BJ (cell line): Measurements from ENCODE around the gene SEC16A. TPM values are rescaled to one million over a fixed set of nuclear protein-coding genes. Genes with fewer than 3 reads are reported as not detected.
"Not testable (repeated sequence)": the region's sequence is repeated elsewhere in the genome, so short reads cannot be mapped to it uniquely, and the experiment has no call there.

ENCODE experiments used
- CTCF ChIA-PET: fragments of 350-600 bp; formaldehyde crosslinking; extraction: SDS; loops from one replicate; lab custom pipeline; 2021; ENCODE audit warnings: antibody characterized with exemption, inconsistent platforms; lab: Yijun Ruan, JAX
- POLR2A ChIA-PET: fragments of 300-600 bp; sonication (Branson Sonifier 250); formaldehyde crosslinking; extraction: SDS; loops from one replicate; lab custom pipeline; 2021; ENCODE audit warnings: antibody characterized with exemption; lab: Charles Lee
- DNase-seq: peaks from one replicate; pipeline ENCODE4 v3.0.0-alpha.2; 2011; ENCODE audit warnings: low read depth
- H3K27me3 ChIP-seq: 2 replicates; pipeline ENCODE4 v1.6.0; 2011; ENCODE audit warnings: low read length; ENCODE audit not compliant: control insufficient read depth, insufficient read depth
- H3K36me3 ChIP-seq: 2 replicates; pipeline ENCODE4 v1.5.1; 2011; ENCODE audit warnings: low read length; ENCODE audit not compliant: control insufficient read depth, insufficient read depth
- H3K4me3 ChIP-seq: 2 replicates; pipeline ENCODE4 v1.5.1; 2011; ENCODE audit warnings: low read depth, mild to moderate bottlenecking, control low read depth, low read length
- CTCF ChIP-seq: IDR thresholded peaks from 2 replicates; pipeline ENCODE4 v1.5.1; 2011; ENCODE audit warnings: low read depth, mild to moderate bottlenecking, control low read depth, inconsistent platforms, low read length, moderate library complexity; ENCODE audit not compliant: insufficient read depth
- polyA plus RNA-seq: library from polyadenylated mRNA; depleted of rRNA; stranded (reverse); fragments of >200 nt; gene quantifications from 2 replicates; pipeline ENCODE4 v1.2.3, GENCODE V29; 2011

SEC16A gene
- polyA plus RNA-seq, 1 experiment = 24.4 TPM

GRCh38 chr9:136409557-136410455, 73.0 kb downstream of the SEC16A start:
- POLR2A ChIA-PET = interaction anchor here (0.9 kb wide), 1 partner anchor 21 kb away, joined by 3 read pairs; no protein-coding TSS in a partner anchor
- peaks cover 28% of the 10 kb centered on the region for H3K36me3 ChIP-seq
- peak overlapping the region; percentile 99 for H3K4me3 ChIP-seq
- no peak for DNase-seq
- no peak for TF ChIP-seq CTCF
- no peaks in the 10 kb centered on the region for H3K27me3 ChIP-seq
- CTCF ChIA-PET = interaction anchor here (1.0 to 1.4 kb wide), 7 partner anchors 9 to 97 kb away, joined by 3 to 7 read pairs (median 5); partner anchors contain the start of gene SNAPC4

- no peak overlapping the region for H3K4me3 ChIP-seq
- no peak for TF ChIP-seq CTCF
- no peaks in the 10 kb centered on the region for H3K27me3 ChIP-seq
- CTCF ChIA-PET = interaction anchor here (0.7 kb wide), 1 partner anchor 95 kb away, joined by 3 read pairs; no protein-coding TSS in a partner anchor
- DNase-seq = no peak
- POLR2A ChIA-PET = no interaction called here
- peaks cover 20% of the 10 kb centered on the region for H3K36me3 ChIP-seq
Measured at GRCh38 chr9:136407911-136408310, 74.9 kb downstream of the SEC16A start.

GRCh38 chr9:136407061-136407460, 75.8 kb downstream of the SEC16A start:
- CTCF ChIA-PET = interaction anchor here (0.5 kb wide), 1 partner anchor 516 kb away, joined by 4 read pairs; no protein-coding TSS in a partner anchor
- peaks cover 17% of the 10 kb centered on the region for H3K36me3 ChIP-seq
- H3K27me3 ChIP-seq = not testable (repeated sequence)

GRCh38 chr9:136405904-136406303, 76.9 kb downstream of the SEC16A start:
- DNase-seq, POLR2A ChIA-PET, H3K4me3 ChIP-seq, H3K27me3 ChIP-seq: not testable (repeated sequence)
- H3K36me3 ChIP-seq = peaks cover 17% of the 10 kb centered on the region
- CTCF ChIA-PET = interaction anchor here (0.6 kb wide), 1 partner anchor 93 kb away, joined by 3 read pairs; no protein-coding TSS in a partner anchor

More at GRCh38 chr9:136407061-136407460, 75.8 kb downstream of the SEC16A start:
- POLR2A ChIA-PET, DNase-seq, H3K4me3 ChIP-seq: not testable (repeated sequence)

GRCh38 chr9:136405481-136405880, 77.4 kb downstream of the SEC16A start:
- Histone ChIP-seq H3K4me3 (no peak overlapping the region), H3K27me3 (no peaks in the 10 kb centered on the region), H3K36me3 (peaks cover 17% of the 10 kb centered on the region)
- CTCF ChIA-PET = interaction anchor here (0.6 kb wide), 1 partner anchor 93 kb away, joined by 3 read pairs; no protein-coding TSS in a partner anchor
- POLR2A ChIA-PET = no interaction called here
- no peak for DNase-seq
- TF ChIP-seq CTCF = no peak

- CTCF ChIA-PET = interaction anchor here (6.5 kb wide), 1 partner anchor 93 kb away, joined by 84 read pairs; no protein-coding TSS in a partner anchor
- Histone ChIP-seq H3K4me3 (no peak overlapping the region), H3K27me3 (no peaks in the 10 kb centered on the region), H3K36me3 (peaks cover 17% of the 10 kb centered on the region)
- no peak for DNase-seq
- POLR2A ChIA-PET = no interaction called here
- no peak for TF ChIP-seq CTCF
Measured at GRCh38 chr9:136404801-136405136, 78.1 kb downstream of the SEC16A start.
